ENCODE data around the gene DNAJA4. TPM values are rescaled to one million over a fixed set of nuclear protein-coding genes. Genes with fewer than 3 reads are reported as not detected.

Gene DNAJA4
- total RNA-seq, 4 donors from 2014 or later, result 42.8 to 115 (median 58.7) TPM

GRCh38 chr15:78308422-78309032 lies 44.2 kb downstream of the DNAJA4 start:
- H3K27ac ChIP-seq, result no peak overlapping the region
- no peaks in the 10 kb centered on the region for H3K9me3 ChIP-seq
- H3K4me3 ChIP-seq, result no peak overlapping the region
- peaks cover 11% of the 10 kb centered on the region for H3K4me1 ChIP-seq
- H3K36me3 ChIP-seq, result no peaks in the 10 kb centered on the region
- WGBS, result 13% methylated on average over 8 of the region's 9 CpGs
- no peaks in the 10 kb centered on the region for H3K27me3 ChIP-seq
- DNase-seq (ENCODE audit: low spot score in 2 of 2), result peak in 1 of 2 donors; percentile 82
- TF ChIP-seq CTCF (IDR thresholded peaks at IDR 0.05), result peak; percentile 53 to 80
- TF ChIP-seq POLR2A (IDR thresholded peaks at IDR 0.05), result no peak

GRCh38 chr15:78311292-78311691 lies 46.9 kb downstream of the DNAJA4 start:
- Histone ChIP-seq H3K27ac (no peak overlapping the region), H3K27me3 (no peaks in the 10 kb centered on the region), H3K4me3 (no peak overlapping the region), H3K4me1 (peaks cover 7% of the 10 kb centered on the region), H3K36me3 (no peaks in the 10 kb centered on the region), H3K9me3 (no peaks in the 10 kb centered on the region)
- WGBS, result 30% methylated on average over 2 of the region's 3 CpGs
- no peak for DNase-seq (ENCODE audit: low spot score in 2 of 2)
- TF ChIP-seq CTCF (IDR thresholded peaks at IDR 0.05) (no peak), EP300 (IDR thresholded peaks at IDR 0.05) (no peak), POLR2A (IDR thresholded peaks at IDR 0.05) (no peak), POLR2AphosphoS5 (IDR thresholded peaks at IDR 0.05) (no peak)

GRCh38 chr15:78312536-78312935 lies 48.2 kb downstream of the DNAJA4 start:
- no peak for DNase-seq (ENCODE audit: low spot score in 2 of 2)
- H3K4me1 ChIP-seq, result peaks cover 7% of the 10 kb centered on the region
- H3K27me3 ChIP-seq, result no peaks in the 10 kb centered on the region
- 88% methylated on average over 4 of the region's 4 CpGs for WGBS
- H3K27ac ChIP-seq, result no peak overlapping the region
- TF ChIP-seq POLR2AphosphoS5 (IDR thresholded peaks at IDR 0.05), result no peak
- no peak overlapping the region for H3K4me3 ChIP-seq
- no peaks in the 10 kb centered on the region for H3K9me3 ChIP-seq
- H3K36me3 ChIP-seq, result no peaks in the 10 kb centered on the region

GRCh38 chr15:78312957-78313356 lies 48.6 kb downstream of the DNAJA4 start:
- H3K9me3 ChIP-seq, result no peaks in the 10 kb centered on the region
- H3K27me3 ChIP-seq, result no peaks in the 10 kb centered on the region
- 80% methylated on average over 5 of the region's 5 CpGs for WGBS
- H3K36me3 ChIP-seq, result no peaks in the 10 kb centered on the region
- no peak for TF ChIP-seq EP300 (IDR thresholded peaks at IDR 0.05)
- no peak for TF ChIP-seq CTCF (IDR thresholded peaks at IDR 0.05)
- no peak for TF ChIP-seq POLR2A (IDR thresholded peaks at IDR 0.05)
- TF ChIP-seq POLR2AphosphoS5 (IDR thresholded peaks at IDR 0.05), result no peak
- H3K4me3 ChIP-seq, result no peak overlapping the region
- peaks cover 6% of the 10 kb centered on the region for H3K4me1 ChIP-seq
- no peak overlapping the region for H3K27ac ChIP-seq
- DNase-seq (ENCODE audit: low spot score in 2 of 2), result no peak

- H3K27me3 ChIP-seq, result no peaks in the 10 kb centered on the region
- no peaks in the 10 kb centered on the region for H3K36me3 ChIP-seq
- H3K4me3 ChIP-seq, result no peak overlapping the region
- WGBS, result 73% methylated on average over 6 of the region's 8 CpGs
- DNase-seq (ENCODE audit: low spot score in 2 of 2), result no peak
- no peak overlapping the region for H3K27ac ChIP-seq
- no peaks in the 10 kb centered on the region for H3K9me3 ChIP-seq
- H3K4me1 ChIP-seq, result peaks cover 2% of the 10 kb centered on the region
- TF ChIP-seq POLR2A (IDR thresholded peaks at IDR 0.05), result no peak
- TF ChIP-seq EP300 (IDR thresholded peaks at IDR 0.05), result no peak
- TF ChIP-seq POLR2AphosphoS5 (IDR thresholded peaks at IDR 0.05), result no peak
- no peak for TF ChIP-seq CTCF (IDR thresholded peaks at IDR 0.05)
Observed at GRCh38 chr15:78313383-78313782, 49.0 kb downstream of the DNAJA4 start.

- no peak overlapping the region for H3K27ac ChIP-seq
- WGBS, result 85% methylated on average over 4 of the region's 7 CpGs
- no peaks in the 10 kb centered on the region for H3K9me3 ChIP-seq
- no peaks in the 10 kb centered on the region for H3K36me3 ChIP-seq
- TF ChIP-seq POLR2A (IDR thresholded peaks at IDR 0.05) (no peak), CTCF (IDR thresholded peaks at IDR 0.05) (no peak), POLR2AphosphoS5 (IDR thresholded peaks at IDR 0.05) (no peak)
- no peaks in the 10 kb centered on the region for H3K27me3 ChIP-seq
- no peak overlapping the region for H3K4me3 ChIP-seq
- no peak for DNase-seq (ENCODE audit: low spot score in 2 of 2)
- no peaks in the 10 kb centered on the region for H3K4me1 ChIP-seq
Observed at GRCh38 chr15:78314181-78314581, 49.8 kb downstream of the DNAJA4 start.
